PC-3 (cell line): ENCODE results near the gene AFF3. TPM values are rescaled to one million over a fixed set of nuclear protein-coding genes. Genes with fewer than 3 reads are reported as not detected.

Source experiments
- ATAC-seq: fragments of 200-7000 bp; cut with Tn5 transposase; 2 replicates; pipeline ENCODE4 v1.9.1; 2020; ENCODE audit warnings: mild to moderate bottlenecking, moderate library complexity
- BruUV-seq: library from RNA; stranded (reverse); fragments of 400-500 nt; replicated peaks from 2 replicates; lab custom pipeline; 2021; lab: Mats Ljungman, UMichigan
- CTCF ChIA-PET: fragments of 300-600 bp; sonication (Branson Sonifier 250); formaldehyde crosslinking; loops from one replicate; lab custom pipeline; 2022; ENCODE audit warnings: antibody characterized with exemption; lab: Charles Lee
- POLR2A ChIA-PET: fragments of 300-600 bp; sonication (Branson Sonifier 250); formaldehyde crosslinking; loops from one replicate; lab custom pipeline; 2022; ENCODE audit warnings: antibody characterized with exemption; ENCODE audit not compliant: unreplicated experiment; lab: Charles Lee
- DNase-seq: peaks from one replicate; pipeline ENCODE4 v3.0.0-alpha.2; 2015
- H2AFZ ChIP-seq: fragments of 300-600 bp; sonication (generic); 2 replicates; pipeline ENCODE4 v1.6.0; 2016; ENCODE audit warnings: antibody characterized with exemption, low read length
- H3F3A ChIP-seq: fragments of 300-600 bp; sonication (generic); one replicate; pipeline ENCODE4 v1.6.0; 2017; ENCODE audit warnings: antibody characterized with exemption, low read length, control low read depth, mild to moderate bottlenecking; ENCODE audit not compliant: unreplicated experiment
- H3K27ac ChIP-seq: fragments of 300-600 bp; sonication (generic); 2 replicates; pipeline ENCODE4 v1.5.1; 2016; ENCODE audit warnings: mild to moderate bottlenecking, low read length
- H3K27me3 ChIP-seq: fragments of 300-600 bp; sonication (generic); 2 replicates; pipeline ENCODE4 v1.6.1; 2016; ENCODE audit warnings: low read length, mixed read lengths
- H3K36me3 ChIP-seq: fragments of 300-600 bp; sonication (generic); 2 replicates; pipeline ENCODE4 v1.6.1; 2016; ENCODE audit warnings: low read depth, mixed run types, low read length, mixed read lengths
- H3K4me1 ChIP-seq: fragments of 300-600 bp; sonication (generic); 2 replicates; pipeline ENCODE4 v1.5.1; 2016; ENCODE audit warnings: low read length; ENCODE audit not compliant: insufficient read depth
- H3K4me2 ChIP-seq: fragments of 300-600 bp; sonication (generic); 2 replicates; pipeline ENCODE4 v1.6.0; 2016; ENCODE audit warnings: low read length
- H3K4me3 ChIP-seq: fragments of 300-600 bp; sonication (generic); 2 replicates; pipeline ENCODE4 v1.5.1; 2016; ENCODE audit warnings: mild to moderate bottlenecking, low read length, mixed read lengths
- H3K79me2 ChIP-seq: fragments of 300-600 bp; sonication (generic); 2 replicates; pipeline ENCODE4 v1.6.1; 2017; ENCODE audit warnings: low read length, mixed read lengths
- H3K9ac ChIP-seq: fragments of 300-600 bp; sonication (generic); 2 replicates; pipeline ENCODE4 v1.6.0; 2016; ENCODE audit warnings: mild to moderate bottlenecking, low read length
- H3K9me2 ChIP-seq: fragments of 300-600 bp; sonication (generic); replicated peaks from 2 replicates; pipeline ENCODE4 v1.6.1; 2016; ENCODE audit warnings: mixed run types, low read length, mixed read lengths
- H3K9me3 ChIP-seq: fragments of 300-600 bp; sonication (generic); 2 replicates; pipeline ENCODE4 v1.6.1; 2016; ENCODE audit warnings: low read length, mixed read lengths
- H4K20me1 ChIP-seq: fragments of 300-600 bp; sonication (generic); 2 replicates; pipeline ENCODE4 v1.6.1; 2016; ENCODE audit warnings: low read length, mixed read lengths
- EZH2 ChIP-seq: fragments of 300-600 bp; sonication (generic); IDR thresholded peaks from one replicate; pipeline ENCODE4 v1.6.1; 2017; ENCODE audit warnings: antibody characterized with exemption, mild to moderate bottlenecking, low read length; ENCODE audit not compliant: unreplicated experiment
- EZH2phosphoT487 ChIP-seq: fragments of 300-600 bp; sonication (generic); IDR thresholded peaks from 2 replicates; pipeline ENCODE4 v1.6.1; 2018; ENCODE audit warnings: mild to moderate bottlenecking, antibody characterized with exemption, low read length, borderline replicate concordance
- intact Hi-C: fragments of 100-400 bp; cut with micrococcal nuclease; formaldehyde crosslinking; loops from 2 replicates; pipeline ENCODE4 v1.9.0; 2023
- total RNA-seq: library from RNA; depleted of rRNA; stranded (reverse); fragments of >200 nt; gene quantifications from 2 replicates; pipeline ENCODE4 v1.2.3, GENCODE V29; 2014
- TF ChIP-seq, protein P1 (sequence below): fragments of 300-600 bp; sonication (generic); conservative IDR thresholded peaks from 2 replicates; pipeline ENCODE4 v1.5.1; 2017; ENCODE audit warnings: antibody characterized with exemption, low read depth, mild to moderate bottlenecking, low read length

AFF3 gene
- total RNA-seq, 1 experiment from 2014 or later, result 0.04 TPM

DNA sequence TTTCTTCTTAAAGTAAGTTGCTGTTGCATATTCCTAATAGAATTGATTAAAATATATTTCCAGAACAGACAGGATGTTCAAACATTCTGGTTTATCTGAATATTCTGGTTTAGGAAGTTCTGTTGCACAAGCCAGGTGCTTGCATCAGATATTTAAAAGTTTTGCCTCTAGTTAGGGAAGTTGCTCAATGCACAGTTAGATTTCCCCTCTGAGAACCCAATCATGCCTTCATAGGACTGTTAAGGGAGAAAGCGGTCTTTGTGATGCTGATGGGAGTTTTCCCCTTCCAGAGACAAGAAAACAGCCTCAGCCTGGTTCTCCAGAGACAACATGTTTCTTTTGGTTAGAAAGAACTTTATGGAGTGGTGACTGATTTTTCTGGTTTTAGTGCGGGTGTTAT, 587.0 kb downstream of the AFF3 start:
- H4K20me1 ChIP-seq, result no peaks in the 10 kb centered on the region
- no TSS peak for BruUV-seq
- ChIA-PET CTCF (no interaction called here), POLR2A (no interaction called here)
- H3K27me3 ChIP-seq, result no peaks in the 10 kb centered on the region
- H3K4me2 ChIP-seq, result no peak overlapping the region
- H3K4me1 ChIP-seq, result no peaks in the 10 kb centered on the region
- ATAC-seq, result no peak
- no peaks in the 10 kb centered on the region for H3K9me3 ChIP-seq
- intact Hi-C loops, result loop anchor here (5.0 kb wide), 2 partner anchors 162 to 687 kb away; no protein-coding TSS in a partner anchor
- no peaks in the 10 kb centered on the region for H3K36me3 ChIP-seq
- TF ChIP-seq EZH2phosphoT487 (no peak), EZH2 (no peak)
- TF ChIP-seq, protein P1, sequence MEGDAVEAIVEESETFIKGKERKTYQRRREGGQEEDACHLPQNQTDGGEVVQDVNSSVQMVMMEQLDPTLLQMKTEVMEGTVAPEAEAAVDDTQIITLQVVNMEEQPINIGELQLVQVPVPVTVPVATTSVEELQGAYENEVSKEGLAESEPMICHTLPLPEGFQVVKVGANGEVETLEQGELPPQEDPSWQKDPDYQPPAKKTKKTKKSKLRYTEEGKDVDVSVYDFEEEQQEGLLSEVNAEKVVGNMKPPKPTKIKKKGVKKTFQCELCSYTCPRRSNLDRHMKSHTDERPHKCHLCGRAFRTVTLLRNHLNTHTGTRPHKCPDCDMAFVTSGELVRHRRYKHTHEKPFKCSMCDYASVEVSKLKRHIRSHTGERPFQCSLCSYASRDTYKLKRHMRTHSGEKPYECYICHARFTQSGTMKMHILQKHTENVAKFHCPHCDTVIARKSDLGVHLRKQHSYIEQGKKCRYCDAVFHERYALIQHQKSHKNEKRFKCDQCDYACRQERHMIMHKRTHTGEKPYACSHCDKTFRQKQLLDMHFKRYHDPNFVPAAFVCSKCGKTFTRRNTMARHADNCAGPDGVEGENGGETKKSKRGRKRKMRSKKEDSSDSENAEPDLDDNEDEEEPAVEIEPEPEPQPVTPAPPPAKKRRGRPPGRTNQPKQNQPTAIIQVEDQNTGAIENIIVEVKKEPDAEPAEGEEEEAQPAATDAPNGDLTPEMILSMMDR, result no peak
- no peaks in the 10 kb centered on the region for H3K79me2 ChIP-seq
- H3K9me2 ChIP-seq, result no peaks in the 10 kb centered on the region
- no peak overlapping the region for H3K9ac ChIP-seq
- no peaks in the 10 kb centered on the region for H3F3A ChIP-seq
- DNase-seq, result no peak
- H2AFZ ChIP-seq, result no peak overlapping the region
- no peak overlapping the region for H3K4me3 ChIP-seq
- H3K27ac ChIP-seq, result no peak overlapping the region

DNA sequence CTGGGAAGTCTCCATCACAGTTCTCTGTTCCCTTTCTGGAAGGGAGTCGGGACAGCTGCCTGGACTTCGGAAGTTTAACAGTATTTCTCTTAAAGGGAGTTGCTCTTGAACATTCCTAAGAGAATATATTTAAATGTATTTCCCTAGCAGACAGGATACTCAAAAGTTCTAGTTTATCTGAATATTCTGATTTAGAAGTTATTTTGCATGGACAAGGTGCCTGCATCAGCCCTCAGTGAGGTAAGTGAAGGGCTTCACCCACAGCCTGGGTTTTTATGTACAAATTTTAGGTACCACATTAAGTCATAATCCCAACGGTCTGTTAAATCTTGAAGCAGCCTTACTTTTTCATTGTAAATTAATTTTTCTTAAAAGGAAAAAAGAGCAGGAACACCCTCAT, 587.5 kb downstream of the AFF3 start:
- Histone ChIP-seq H3F3A (no peaks in the 10 kb centered on the region), H3K9me2 (no peaks in the 10 kb centered on the region), H3K27me3 (no peaks in the 10 kb centered on the region), H3K4me1 (no peaks in the 10 kb centered on the region), H3K27ac (no peak overlapping the region), H3K4me2 (no peak overlapping the region), H3K4me3 (no peak overlapping the region), H3K36me3 (no peaks in the 10 kb centered on the region), H3K79me2 (no peaks in the 10 kb centered on the region), H3K9ac (no peak overlapping the region), H3K9me3 (no peaks in the 10 kb centered on the region), H4K20me1 (no peaks in the 10 kb centered on the region), H2AFZ (no peak overlapping the region)
- TF ChIP-seq EZH2 (no peak), EZH2phosphoT487 (no peak)
- TF ChIP-seq, protein P1, result no peak
- ATAC-seq (no peak), DNase-seq (no peak)
- intact Hi-C loops, result loop anchor here (5.0 kb wide), 2 partner anchors 162 to 687 kb away; no protein-coding TSS in a partner anchor
- POLR2A ChIA-PET, result no interaction called here
- BruUV-seq, result no TSS peak
- CTCF ChIA-PET, result no interaction called here

DNA sequence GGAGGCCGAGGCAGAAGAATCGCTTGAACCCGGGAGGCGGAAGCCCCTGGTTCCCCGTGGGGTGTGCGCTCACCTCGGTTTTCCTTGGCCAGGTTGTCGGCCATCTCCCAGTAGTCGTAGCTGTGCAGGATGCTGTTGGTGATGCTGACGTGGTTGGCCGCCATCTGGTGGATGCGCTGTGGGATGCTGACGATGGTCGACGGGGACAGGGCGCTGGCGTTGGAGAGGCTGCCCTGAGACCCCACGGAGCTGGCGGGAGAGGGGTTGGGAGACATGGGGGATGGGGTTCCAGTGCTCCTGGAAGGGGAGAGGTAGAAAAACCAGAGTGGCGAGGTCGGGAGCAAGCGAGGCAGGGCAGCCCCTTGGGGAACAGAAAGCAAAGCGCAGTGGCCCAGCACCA, 588.2 kb downstream of the AFF3 start:
- H3K9me3 ChIP-seq, result no peaks in the 10 kb centered on the region
- H3K36me3 ChIP-seq, result no peaks in the 10 kb centered on the region
- no peaks in the 10 kb centered on the region for H3K79me2 ChIP-seq
- H3K9ac ChIP-seq, result no peak overlapping the region
- no peak overlapping the region for H2AFZ ChIP-seq
- ChIA-PET CTCF (interaction anchor here (0.5 kb wide), 1 partner anchor 73 kb away, joined by 4 read pairs; no protein-coding TSS in a partner anchor), POLR2A (no interaction called here)
- no peaks in the 10 kb centered on the region for H3F3A ChIP-seq
- H3K9me2 ChIP-seq, result no peaks in the 10 kb centered on the region
- no peaks in the 10 kb centered on the region for H3K27me3 ChIP-seq
- no TSS peak for BruUV-seq
- H3K4me3 ChIP-seq, result no peak overlapping the region
- no peaks in the 10 kb centered on the region for H4K20me1 ChIP-seq
- intact Hi-C loops, result no loop called here
- TF ChIP-seq EZH2phosphoT487 (no peak), EZH2 (no peak)
- TF ChIP-seq, protein P1, result 0 out of 2 replicates have a peak, but pooled peaks have one; percentile 9
- no peak overlapping the region for H3K4me2 ChIP-seq
- DNase-seq (no peak), ATAC-seq (no peak)
- H3K27ac ChIP-seq, result no peak overlapping the region
- H3K4me1 ChIP-seq, result no peaks in the 10 kb centered on the region
